ENCODE measurements around the gene CHST12.

DNA sequence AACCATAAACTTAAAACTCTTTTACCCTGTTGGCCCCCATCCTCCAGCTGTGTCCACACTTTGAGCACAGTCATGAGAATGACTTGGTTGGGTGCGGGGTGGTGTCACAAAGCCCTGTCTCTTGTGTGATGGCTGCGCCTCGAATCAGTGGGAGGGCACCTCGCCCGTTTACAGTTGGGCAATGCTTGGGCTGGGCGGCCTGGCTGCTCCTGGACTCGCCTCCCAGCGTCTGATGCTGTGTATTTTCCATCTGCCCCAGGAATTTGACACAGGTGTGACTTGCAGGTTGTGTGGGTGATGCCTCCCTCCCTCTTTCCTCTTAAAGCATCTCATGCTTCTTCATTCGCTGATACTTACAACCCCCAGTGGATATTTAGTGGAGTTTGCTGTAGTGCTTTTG, 33.7 kb downstream of the CHST12 start:
- TF ChIP-seq, protein P1, sequence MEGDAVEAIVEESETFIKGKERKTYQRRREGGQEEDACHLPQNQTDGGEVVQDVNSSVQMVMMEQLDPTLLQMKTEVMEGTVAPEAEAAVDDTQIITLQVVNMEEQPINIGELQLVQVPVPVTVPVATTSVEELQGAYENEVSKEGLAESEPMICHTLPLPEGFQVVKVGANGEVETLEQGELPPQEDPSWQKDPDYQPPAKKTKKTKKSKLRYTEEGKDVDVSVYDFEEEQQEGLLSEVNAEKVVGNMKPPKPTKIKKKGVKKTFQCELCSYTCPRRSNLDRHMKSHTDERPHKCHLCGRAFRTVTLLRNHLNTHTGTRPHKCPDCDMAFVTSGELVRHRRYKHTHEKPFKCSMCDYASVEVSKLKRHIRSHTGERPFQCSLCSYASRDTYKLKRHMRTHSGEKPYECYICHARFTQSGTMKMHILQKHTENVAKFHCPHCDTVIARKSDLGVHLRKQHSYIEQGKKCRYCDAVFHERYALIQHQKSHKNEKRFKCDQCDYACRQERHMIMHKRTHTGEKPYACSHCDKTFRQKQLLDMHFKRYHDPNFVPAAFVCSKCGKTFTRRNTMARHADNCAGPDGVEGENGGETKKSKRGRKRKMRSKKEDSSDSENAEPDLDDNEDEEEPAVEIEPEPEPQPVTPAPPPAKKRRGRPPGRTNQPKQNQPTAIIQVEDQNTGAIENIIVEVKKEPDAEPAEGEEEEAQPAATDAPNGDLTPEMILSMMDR (IDR thresholded peaks at IDR 0.05; ENCODE audit: insufficient read depth, low read length) = no peak
- TF ChIP-seq, protein P2, sequence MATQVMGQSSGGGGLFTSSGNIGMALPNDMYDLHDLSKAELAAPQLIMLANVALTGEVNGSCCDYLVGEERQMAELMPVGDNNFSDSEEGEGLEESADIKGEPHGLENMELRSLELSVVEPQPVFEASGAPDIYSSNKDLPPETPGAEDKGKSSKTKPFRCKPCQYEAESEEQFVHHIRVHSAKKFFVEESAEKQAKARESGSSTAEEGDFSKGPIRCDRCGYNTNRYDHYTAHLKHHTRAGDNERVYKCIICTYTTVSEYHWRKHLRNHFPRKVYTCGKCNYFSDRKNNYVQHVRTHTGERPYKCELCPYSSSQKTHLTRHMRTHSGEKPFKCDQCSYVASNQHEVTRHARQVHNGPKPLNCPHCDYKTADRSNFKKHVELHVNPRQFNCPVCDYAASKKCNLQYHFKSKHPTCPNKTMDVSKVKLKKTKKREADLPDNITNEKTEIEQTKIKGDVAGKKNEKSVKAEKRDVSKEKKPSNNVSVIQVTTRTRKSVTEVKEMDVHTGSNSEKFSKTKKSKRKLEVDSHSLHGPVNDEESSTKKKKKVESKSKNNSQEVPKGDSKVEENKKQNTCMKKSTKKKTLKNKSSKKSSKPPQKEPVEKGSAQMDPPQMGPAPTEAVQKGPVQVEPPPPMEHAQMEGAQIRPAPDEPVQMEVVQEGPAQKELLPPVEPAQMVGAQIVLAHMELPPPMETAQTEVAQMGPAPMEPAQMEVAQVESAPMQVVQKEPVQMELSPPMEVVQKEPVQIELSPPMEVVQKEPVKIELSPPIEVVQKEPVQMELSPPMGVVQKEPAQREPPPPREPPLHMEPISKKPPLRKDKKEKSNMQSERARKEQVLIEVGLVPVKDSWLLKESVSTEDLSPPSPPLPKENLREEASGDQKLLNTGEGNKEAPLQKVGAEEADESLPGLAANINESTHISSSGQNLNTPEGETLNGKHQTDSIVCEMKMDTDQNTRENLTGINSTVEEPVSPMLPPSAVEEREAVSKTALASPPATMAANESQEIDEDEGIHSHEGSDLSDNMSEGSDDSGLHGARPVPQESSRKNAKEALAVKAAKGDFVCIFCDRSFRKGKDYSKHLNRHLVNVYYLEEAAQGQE (IDR thresholded peaks at IDR 0.05; ENCODE audit: insufficient replicate concordance, low read depth) = no peak
